PC-3 (cell line): ENCODE measurements around the gene KISS1. TPM values are rescaled to one million over a fixed set of nuclear protein-coding genes. Genes with fewer than 3 reads are reported as not detected.
A peak's percentile ranks its signal among the peaks of the same experiment; 100 is the strongest.

Experiments
- ATAC-seq: fragments of 200-7000 bp; cut with Tn5 transposase; 2 replicates; pipeline ENCODE4 v1.9.1; 2020; ENCODE audit warnings: mild to moderate bottlenecking, moderate library complexity
- Bru-seq: library from RNA; stranded (reverse); fragments of 400-500 nt; gene quantifications from one replicate; lab custom pipeline; 2021; lab: Mats Ljungman, UMichigan
- BruChase-seq, 2 experiments: library from RNA; stranded (reverse); fragments of 400-500 nt; gene quantifications; one replicate each; lab custom pipeline; 2021; lab: Mats Ljungman, UMichigan
- BruUV-seq: library from RNA; stranded (reverse); fragments of 400-500 nt; replicated peaks from 2 replicates; lab custom pipeline; 2021; lab: Mats Ljungman, UMichigan
- CTCF ChIA-PET: fragments of 300-600 bp; sonication (Branson Sonifier 250); formaldehyde crosslinking; loops from one replicate; lab custom pipeline; 2022; ENCODE audit warnings: antibody characterized with exemption; lab: Charles Lee
- POLR2A ChIA-PET: fragments of 300-600 bp; sonication (Branson Sonifier 250); formaldehyde crosslinking; loops from one replicate; lab custom pipeline; 2022; ENCODE audit warnings: antibody characterized with exemption; ENCODE audit not compliant: unreplicated experiment; lab: Charles Lee
- DNase-seq: peaks from one replicate; pipeline ENCODE4 v3.0.0-alpha.2; 2015
- H2AFZ ChIP-seq: fragments of 300-600 bp; sonication (generic); 2 replicates; pipeline ENCODE4 v1.6.0; 2016; ENCODE audit warnings: antibody characterized with exemption, low read length
- H3F3A ChIP-seq: fragments of 300-600 bp; sonication (generic); one replicate; pipeline ENCODE4 v1.6.0; 2017; ENCODE audit warnings: antibody characterized with exemption, low read length, control low read depth, mild to moderate bottlenecking; ENCODE audit not compliant: unreplicated experiment
- H3K27ac ChIP-seq: fragments of 300-600 bp; sonication (generic); 2 replicates; pipeline ENCODE4 v1.5.1; 2016; ENCODE audit warnings: mild to moderate bottlenecking, low read length
- H3K27me3 ChIP-seq: fragments of 300-600 bp; sonication (generic); 2 replicates; pipeline ENCODE4 v1.6.1; 2016; ENCODE audit warnings: low read length, mixed read lengths
- H3K36me3 ChIP-seq: fragments of 300-600 bp; sonication (generic); 2 replicates; pipeline ENCODE4 v1.6.1; 2016; ENCODE audit warnings: low read depth, mixed run types, low read length, mixed read lengths
- H3K4me1 ChIP-seq: fragments of 300-600 bp; sonication (generic); 2 replicates; pipeline ENCODE4 v1.5.1; 2016; ENCODE audit warnings: low read length; ENCODE audit not compliant: insufficient read depth
- H3K4me2 ChIP-seq: fragments of 300-600 bp; sonication (generic); 2 replicates; pipeline ENCODE4 v1.6.0; 2016; ENCODE audit warnings: low read length
- H3K4me3 ChIP-seq: fragments of 300-600 bp; sonication (generic); 2 replicates; pipeline ENCODE4 v1.5.1; 2016; ENCODE audit warnings: mild to moderate bottlenecking, low read length, mixed read lengths
- H3K79me2 ChIP-seq: fragments of 300-600 bp; sonication (generic); 2 replicates; pipeline ENCODE4 v1.6.1; 2017; ENCODE audit warnings: low read length, mixed read lengths
- H3K9ac ChIP-seq: fragments of 300-600 bp; sonication (generic); 2 replicates; pipeline ENCODE4 v1.6.0; 2016; ENCODE audit warnings: mild to moderate bottlenecking, low read length
- H3K9me2 ChIP-seq: fragments of 300-600 bp; sonication (generic); replicated peaks from 2 replicates; pipeline ENCODE4 v1.6.1; 2016; ENCODE audit warnings: mixed run types, low read length, mixed read lengths
- H3K9me3 ChIP-seq: fragments of 300-600 bp; sonication (generic); 2 replicates; pipeline ENCODE4 v1.6.1; 2016; ENCODE audit warnings: low read length, mixed read lengths
- H4K20me1 ChIP-seq: fragments of 300-600 bp; sonication (generic); 2 replicates; pipeline ENCODE4 v1.6.1; 2016; ENCODE audit warnings: low read length, mixed read lengths
- EZH2 ChIP-seq: fragments of 300-600 bp; sonication (generic); IDR thresholded peaks from one replicate; pipeline ENCODE4 v1.6.1; 2017; ENCODE audit warnings: antibody characterized with exemption, mild to moderate bottlenecking, low read length; ENCODE audit not compliant: unreplicated experiment
- EZH2phosphoT487 ChIP-seq: fragments of 300-600 bp; sonication (generic); IDR thresholded peaks from 2 replicates; pipeline ENCODE4 v1.6.1; 2018; ENCODE audit warnings: mild to moderate bottlenecking, antibody characterized with exemption, low read length, borderline replicate concordance
- intact Hi-C: fragments of 100-400 bp; cut with micrococcal nuclease; formaldehyde crosslinking; loops from 2 replicates; pipeline ENCODE4 v1.9.0; 2023
- long read RNA-seq: library from polyadenylated mRNA; unstranded; transcript quantifications from one replicate; pipeline ENCODE4 v2.0.0, GENCODE V29; 2021; ENCODE audit not compliant: unreplicated experiment
- total RNA-seq: library from RNA; depleted of rRNA; stranded (reverse); fragments of >200 nt; gene quantifications from 2 replicates; pipeline ENCODE4 v1.2.3, GENCODE V29; 2014; rRNA removed
- TF ChIP-seq, protein P1 (sequence below): fragments of 300-600 bp; sonication (generic); conservative IDR thresholded peaks from 2 replicates; pipeline ENCODE4 v1.5.1; 2017; ENCODE audit warnings: antibody characterized with exemption, low read depth, mild to moderate bottlenecking, low read length

KISS1 gene, protein sequence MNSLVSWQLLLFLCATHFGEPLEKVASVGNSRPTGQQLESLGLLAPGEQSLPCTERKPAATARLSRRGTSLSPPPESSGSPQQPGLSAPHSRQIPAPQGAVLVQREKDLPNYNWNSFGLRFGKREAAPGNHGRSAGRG
- total RNA-seq, result 6.0 and 12.3 TPM in 2 replicates
- Bru-seq, nascent RNA, result percentile 36 among the genes with signal in this experiment
- percentile 50 among the genes with signal in this experiment for BruChase-seq, experiment 1, labeled RNA remaining after a 6-hour chase
- percentile 52 among the genes with signal in this experiment for BruChase-seq, experiment 2, labeled RNA remaining after a 2-hour chase
- long read RNA-seq, partial matches to known transcripts, result 0 of 3 reads
- long read RNA-seq, other reads (novel, unspliced or antisense), result 3 of 3 reads

DNA sequence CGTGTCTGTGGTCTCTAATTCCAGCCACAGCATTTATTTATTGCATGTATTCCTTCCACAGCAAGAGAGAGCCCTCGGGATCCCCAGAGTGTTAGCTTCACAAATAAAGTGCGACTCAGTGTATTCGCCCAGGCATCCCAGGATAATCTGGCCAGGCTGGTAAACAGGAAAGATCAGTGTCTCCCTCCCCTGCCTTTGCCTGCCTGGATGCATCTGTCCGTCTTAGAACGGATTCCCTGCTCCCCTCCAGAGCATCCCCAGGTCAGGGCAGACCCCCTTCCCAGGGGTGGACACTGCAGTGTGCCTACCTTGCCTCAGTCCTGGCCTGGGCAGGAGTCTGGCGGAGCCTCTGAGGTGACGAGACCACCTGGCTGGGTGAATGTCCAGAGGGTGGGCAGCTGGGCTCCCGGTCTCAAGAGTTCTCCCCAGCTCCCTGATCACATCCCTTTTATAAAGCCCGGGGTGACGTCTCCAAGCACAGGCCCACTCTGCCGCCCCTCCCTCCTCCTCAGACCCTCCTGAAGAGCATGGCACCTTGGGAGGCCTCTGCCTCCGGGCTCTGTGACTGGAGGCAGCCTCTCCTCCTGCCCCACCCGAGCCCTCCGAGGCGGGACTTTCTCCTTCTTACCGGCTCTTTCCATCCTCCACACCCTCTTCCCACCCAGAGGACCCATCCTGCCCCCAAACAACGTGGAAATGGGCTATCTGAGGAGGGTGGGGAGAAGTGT lies at the start of gene KISS1:
KISS1 (minus strand) TSS at position 424 of the 728 bp plus-strand sequence. CDS start 3,615 bp downstream, outside the sequence.
- Histone ChIP-seq H3K4me2 (no peak within 1 kb of the TSS), H3K4me1 (peaks cover 38% of the 10 kb centered on the region), H3F3A (no peaks in the 10 kb centered on the region), H3K9me3 (no peaks in the 10 kb centered on the region), H3K27me3 (no peaks in the 10 kb centered on the region), H3K9ac (no peak within 1 kb of the TSS), H3K27ac (no peak within 1 kb of the TSS), H3K4me3 (no peak within 1 kb of the TSS), H3K36me3 (no peaks in the 10 kb centered on the region), H3K9me2 (no peaks in the 10 kb centered on the region), H4K20me1 (no peaks in the 10 kb centered on the region), H3K79me2 (no peaks in the 10 kb centered on the region), H2AFZ (no peak within 1 kb of the TSS)
- CTCF ChIA-PET, result interaction anchor here (0.6 kb wide), 1 partner anchor 10 kb away, joined by 3 read pairs; no protein-coding TSS in a partner anchor
- intact Hi-C loops, result no loop called here
- ATAC-seq (no peak), DNase-seq (peak; percentile 40)
- TF ChIP-seq EZH2, result no peak
- no peak for TF ChIP-seq EZH2phosphoT487
- TF ChIP-seq, protein P1, sequence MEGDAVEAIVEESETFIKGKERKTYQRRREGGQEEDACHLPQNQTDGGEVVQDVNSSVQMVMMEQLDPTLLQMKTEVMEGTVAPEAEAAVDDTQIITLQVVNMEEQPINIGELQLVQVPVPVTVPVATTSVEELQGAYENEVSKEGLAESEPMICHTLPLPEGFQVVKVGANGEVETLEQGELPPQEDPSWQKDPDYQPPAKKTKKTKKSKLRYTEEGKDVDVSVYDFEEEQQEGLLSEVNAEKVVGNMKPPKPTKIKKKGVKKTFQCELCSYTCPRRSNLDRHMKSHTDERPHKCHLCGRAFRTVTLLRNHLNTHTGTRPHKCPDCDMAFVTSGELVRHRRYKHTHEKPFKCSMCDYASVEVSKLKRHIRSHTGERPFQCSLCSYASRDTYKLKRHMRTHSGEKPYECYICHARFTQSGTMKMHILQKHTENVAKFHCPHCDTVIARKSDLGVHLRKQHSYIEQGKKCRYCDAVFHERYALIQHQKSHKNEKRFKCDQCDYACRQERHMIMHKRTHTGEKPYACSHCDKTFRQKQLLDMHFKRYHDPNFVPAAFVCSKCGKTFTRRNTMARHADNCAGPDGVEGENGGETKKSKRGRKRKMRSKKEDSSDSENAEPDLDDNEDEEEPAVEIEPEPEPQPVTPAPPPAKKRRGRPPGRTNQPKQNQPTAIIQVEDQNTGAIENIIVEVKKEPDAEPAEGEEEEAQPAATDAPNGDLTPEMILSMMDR, result no peak
- BruUV-seq, result no TSS peak
- POLR2A ChIA-PET, result no interaction called here

DNA sequence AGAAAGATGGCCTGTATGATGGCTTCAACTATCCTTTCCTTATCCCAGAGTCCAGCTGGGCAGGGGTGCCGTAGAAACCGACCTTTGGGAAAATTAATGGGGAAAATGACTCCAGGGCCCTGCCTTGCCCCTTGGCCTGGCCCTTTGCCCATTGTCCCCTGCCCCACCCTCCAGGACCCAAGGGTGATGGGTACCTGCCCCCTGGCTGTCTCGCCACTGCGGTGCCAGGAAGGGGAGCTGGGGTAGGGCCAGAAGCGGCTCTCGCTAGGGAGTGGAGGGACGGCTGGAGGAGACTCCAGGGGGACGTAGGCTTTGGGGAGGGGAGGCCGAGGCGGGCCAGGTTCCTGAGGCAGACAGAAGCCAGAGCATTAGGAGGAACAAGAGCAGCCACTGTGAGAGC lies 46.6 kb upstream of the KISS1 start:
- BruUV-seq, result no TSS peak
- Histone ChIP-seq H4K20me1 (no peaks in the 10 kb centered on the region), H3F3A (no peaks in the 10 kb centered on the region), H3K4me1 (no peaks in the 10 kb centered on the region), H3K36me3 (peaks cover 33% of the 10 kb centered on the region; the same call in 1 of the 2 replicates), H3K9me2 (no peaks in the 10 kb centered on the region), H3K27me3 (no peaks in the 10 kb centered on the region), H3K9me3 (no peaks in the 10 kb centered on the region), H2AFZ (no peak overlapping the region), H3K4me3 (no peak overlapping the region), H3K9ac (no peak overlapping the region), H3K27ac (no peak overlapping the region), H3K79me2 (no peaks in the 10 kb centered on the region), H3K4me2 (no peak overlapping the region)
- ChIA-PET POLR2A (no interaction called here), CTCF (no interaction called here)
- no peak for DNase-seq
- TF ChIP-seq EZH2phosphoT487 (no peak), EZH2 (no peak)
- TF ChIP-seq, protein P1, result no peak
- no peak for ATAC-seq
- intact Hi-C loops, result no loop called here
